ENCODE measurements around the gene GMIP.

Gene GMIP

GRCh38 chr19:19657397-19657783 lies 13.9 kb upstream of the GMIP start:
- DNase-seq (ENCODE audit: low read depth), result no peak

- DNase-seq (ENCODE audit: low read depth), result no peak
Observed at GRCh38 chr19:19656451-19657396, 13.3 kb upstream of the GMIP start.

- DNase-seq (ENCODE audit: low read depth), result no peak
Observed at GRCh38 chr19:19655641-19656343, 12.3 kb upstream of the GMIP start.

- DNase-seq (ENCODE audit: low read depth), result no peak
Observed at GRCh38 chr19:19655051-19655594, 11.7 kb upstream of the GMIP start.

GRCh38 chr19:19654441-19654840 lies 11.0 kb upstream of the GMIP start:
- DNase-seq (ENCODE audit: low read depth), result no peak

- no peak for DNase-seq (ENCODE audit: low read depth)
Observed at GRCh38 chr19:19653597-19654147, 10.2 kb upstream of the GMIP start.

GRCh38 chr19:19652482-19653295 lies 9.2 kb upstream of the GMIP start:
- no peak for DNase-seq (ENCODE audit: low read depth)

- DNase-seq (ENCODE audit: low read depth), result no peak
Observed at GRCh38 chr19:19651076-19651475, 7.6 kb upstream of the GMIP start.

- no peak for DNase-seq (ENCODE audit: low read depth)
Observed at GRCh38 chr19:19650331-19650730, 6.9 kb upstream of the GMIP start.

- DNase-seq (ENCODE audit: low read depth), result no peak
Observed at GRCh38 chr19:19649580-19649995, 6.1 kb upstream of the GMIP start.

GRCh38 chr19:19649155-19649554 lies 5.7 kb upstream of the GMIP start:
- DNase-seq (ENCODE audit: low read depth), result no peak

- DNase-seq (ENCODE audit: low read depth), result no peak
Observed at GRCh38 chr19:19647037-19647835, 3.8 kb upstream of the GMIP start.

GRCh38 chr19:19645233-19645870 lies 1.9 kb upstream of the GMIP start:
- DNase-seq (ENCODE audit: low read depth), result no peak

GRCh38 chr19:19644054-19644388 lies 564 bp upstream of the GMIP start:
- DNase-seq (ENCODE audit: low read depth), result no peak

GRCh38 chr19:19642506-19643157 lies 825 bp downstream of the GMIP start:
- DNase-seq (ENCODE audit: low read depth), result peak; percentile 38

GRCh38 chr19:19637523-19638251 lies 5.8 kb downstream of the GMIP start:
- no peak for DNase-seq (ENCODE audit: low read depth)

GRCh38 chr19:19637186-19637522 lies 6.3 kb downstream of the GMIP start:
- no peak for DNase-seq (ENCODE audit: low read depth)

GRCh38 chr19:19636573-19637185 lies 6.8 kb downstream of the GMIP start:
- DNase-seq (ENCODE audit: low read depth), result no peak

- DNase-seq (ENCODE audit: low read depth), result no peak
Observed at GRCh38 chr19:19635313-19635702, 8.1 kb downstream of the GMIP start.
